Neural cell (in vitro differentiated cells): ENCODE results near the gene NECTIN1. TPM values are rescaled to one million over a fixed set of nuclear protein-coding genes. Genes with fewer than 3 reads are reported as not detected.

ENCODE experiments used
- H2AFZ ChIP-seq: fragments of 200-600, 300-800 bp; sonication (generic), shearing (Covaris generic); 2 replicates; pipeline ENCODE4 v1.6.0; 2014; ENCODE audit warnings: low read depth, mild to moderate bottlenecking, antibody characterized with exemption, low read length, moderate library complexity
- H3F3A ChIP-seq: fragments of 200-600 bp; shearing (Covaris generic); 2 replicates; pipeline ENCODE4 v1.6.1; 2016; ENCODE audit warnings: mild to moderate bottlenecking, moderate library complexity, mixed read lengths, antibody characterized with exemption, low read length; ENCODE audit not compliant: insufficient read depth, poor library complexity, severe bottlenecking
- H3K27ac ChIP-seq: fragments of 200-600, 300-800 bp; sonication (generic), shearing (Covaris generic); 2 replicates; pipeline ENCODE4 v1.5.1; 2014; ENCODE audit warnings: mild to moderate bottlenecking, low read length, moderate library complexity
- H3K27me3 ChIP-seq: fragments of 300-800, 200-600 bp; sonication (generic), shearing (Covaris generic); 2 replicates; pipeline ENCODE4 v1.6.0; 2014; ENCODE audit warnings: mild to moderate bottlenecking, low read depth, low read length, moderate library complexity; ENCODE audit not compliant: insufficient read depth
- H3K36me3 ChIP-seq: fragments of 300-800, 200-600 bp; sonication (generic), shearing (Covaris generic); 2 replicates; pipeline ENCODE4 v1.5.1; 2014; ENCODE audit warnings: mild to moderate bottlenecking, antibody characterized with exemption, low read length, moderate library complexity; ENCODE audit not compliant: insufficient read depth
- H3K4me2 ChIP-seq: fragments of 300-800, 200-600 bp; sonication (generic), shearing (Covaris generic); 2 replicates; pipeline ENCODE4 v1.6.0; 2014; ENCODE audit warnings: mild to moderate bottlenecking, low read length
- H3K4me3 ChIP-seq: fragments of 300-800, 200-600 bp; sonication (generic), shearing (Covaris generic); 2 replicates; pipeline ENCODE4 v1.5.1; 2014; ENCODE audit warnings: mild to moderate bottlenecking, low read length, moderate library complexity
- H3K79me2 ChIP-seq: fragments of 200-600 bp; shearing (Covaris generic); replicated peaks from 2 replicates; pipeline ENCODE4 v1.6.0; 2014; ENCODE audit warnings: mild to moderate bottlenecking, low read length, moderate library complexity; ENCODE audit not compliant: insufficient read depth
- H3K9ac ChIP-seq: fragments of 300-800, 200-600 bp; sonication (generic), shearing (Covaris generic); 2 replicates; pipeline ENCODE4 v1.6.1; 2016; ENCODE audit warnings: mild to moderate bottlenecking, low read length, mixed read lengths
- H3K9me2 ChIP-seq: fragments of 200-600 bp; shearing (Covaris generic); 2 replicates; pipeline ENCODE4 v1.6.1; 2016; ENCODE audit warnings: mild to moderate bottlenecking, low read length, mixed read lengths; ENCODE audit not compliant: insufficient read depth
- H3K9me3 ChIP-seq: fragments of 200-600, 300-800 bp; sonication (generic), shearing (Covaris generic); 2 replicates; pipeline ENCODE4 v1.6.1; 2016; ENCODE audit warnings: mild to moderate bottlenecking, mixed run types, low read length, moderate library complexity, mixed read lengths
- H4K20me1 ChIP-seq: fragments of 200-600 bp; shearing (Covaris generic); 2 replicates; pipeline ENCODE4 v1.6.1; 2016; ENCODE audit warnings: mild to moderate bottlenecking, mixed run types; ENCODE audit not compliant: insufficient read depth
- CTCF ChIP-seq: fragments of 450-650 bp; IDR thresholded peaks from 2 replicates; pipeline ENCODE4 v1.5.1; 2014; ENCODE audit warnings: antibody characterized with exemption, mild to moderate bottlenecking, moderate library complexity; ENCODE audit not compliant: poor library complexity, severe bottlenecking
- EP300 ChIP-seq: fragments of 450-650 bp; conservative IDR thresholded peaks from 2 replicates; pipeline ENCODE4 v1.6.1; 2014; ENCODE audit warnings: antibody characterized with exemption, mild to moderate bottlenecking, moderate library complexity; ENCODE audit not compliant: poor library complexity, severe bottlenecking
- EZH2 ChIP-seq: fragments of 200-600, 300-800 bp; shearing (Covaris generic), sonication (generic); IDR thresholded peaks from 2 replicates; pipeline ENCODE4 v1.6.1; 2014; ENCODE audit warnings: antibody characterized with exemption, low read length, borderline replicate concordance, mild to moderate bottlenecking; ENCODE audit not compliant: insufficient read depth, poor library complexity, severe bottlenecking
- MXI1 ChIP-seq: fragments of 450-650 bp; conservative IDR thresholded peaks from 2 replicates; pipeline ENCODE4 v1.6.1; 2014; ENCODE audit warnings: antibody characterized with exemption, mild to moderate bottlenecking; ENCODE audit not compliant: poor library complexity, severe bottlenecking
- POLR2AphosphoS5 ChIP-seq: IDR thresholded peaks from 2 replicates; pipeline ENCODE4 v1.6.1; 2012
- RAD21 ChIP-seq: fragments of 450-650 bp; conservative IDR thresholded peaks from 2 replicates; pipeline ENCODE4 v1.6.1; 2014; ENCODE audit warnings: antibody characterized with exemption, mild to moderate bottlenecking, moderate library complexity
- REST ChIP-seq: IDR thresholded peaks from 2 replicates; pipeline ENCODE4 v1.6.1; 2012; ENCODE audit warnings: borderline replicate concordance
- SMC3 ChIP-seq: fragments of 450-650 bp; conservative IDR thresholded peaks from 2 replicates; pipeline ENCODE4 v1.6.1; 2014; ENCODE audit warnings: antibody characterized with exemption, mild to moderate bottlenecking, moderate library complexity; ENCODE audit not compliant: poor library complexity
- TAF1 ChIP-seq: IDR thresholded peaks from 2 replicates; pipeline ENCODE4 v1.6.1; 2012; ENCODE audit warnings: low read depth
- polyA plus RNA-seq: library from polyadenylated mRNA; depleted of rRNA; stranded (reverse); fragments of >200 nt; gene quantifications from 2 replicates; pipeline ENCODE4 v1.2.3, GENCODE V29; 2014

Gene NECTIN1
- polyA plus RNA-seq, 1 donor from 2014 or later, result 5.6 TPM

GRCh38 chr11:119686177-119686882 lies 42.7 kb downstream of the NECTIN1 start:
- H4K20me1 ChIP-seq, result no peaks in the 10 kb centered on the region
- H3K9me3 ChIP-seq, result no peaks in the 10 kb centered on the region
- no peaks in the 10 kb centered on the region for H3K36me3 ChIP-seq
- no peak for TF ChIP-seq TAF1
- no peak for TF ChIP-seq EP300
- TF ChIP-seq SMC3, result no peak
- no peak for TF ChIP-seq MXI1
- no peak for TF ChIP-seq REST
- no peak for TF ChIP-seq POLR2AphosphoS5
- TF ChIP-seq RAD21, result no peak
- no peak for TF ChIP-seq EZH2
- TF ChIP-seq CTCF, result no peak
- H3K9me2 ChIP-seq, result no peaks in the 10 kb centered on the region
- H3K9ac ChIP-seq, result no peak overlapping the region
- H3K4me3 ChIP-seq, result no peak overlapping the region
- H3K27ac ChIP-seq, result no peak overlapping the region
- no peaks in the 10 kb centered on the region for H3K79me2 ChIP-seq
- no peaks in the 10 kb centered on the region for H3F3A ChIP-seq
- H3K27me3 ChIP-seq, result no peaks in the 10 kb centered on the region
- no peak overlapping the region for H3K4me2 ChIP-seq
- no peak overlapping the region for H2AFZ ChIP-seq

- no peaks in the 10 kb centered on the region for H3K79me2 ChIP-seq
- H3K4me2 ChIP-seq, result no peak overlapping the region
- no peaks in the 10 kb centered on the region for H3K36me3 ChIP-seq
- H2AFZ ChIP-seq, result no peak overlapping the region
- TF ChIP-seq REST (no peak), EZH2 (no peak), CTCF (no peak), EP300 (no peak), TAF1 (no peak), POLR2AphosphoS5 (no peak), RAD21 (no peak), MXI1 (no peak), SMC3 (no peak)
- H4K20me1 ChIP-seq, result no peaks in the 10 kb centered on the region
- no peaks in the 10 kb centered on the region for H3K27me3 ChIP-seq
- no peaks in the 10 kb centered on the region for H3K9me2 ChIP-seq
- no peak overlapping the region for H3K27ac ChIP-seq
- H3K9me3 ChIP-seq, result no peaks in the 10 kb centered on the region
- H3K4me3 ChIP-seq, result no peak overlapping the region
- no peaks in the 10 kb centered on the region for H3F3A ChIP-seq
- H3K9ac ChIP-seq, result no peak overlapping the region
These were observed 43.8 kb downstream of the NECTIN1 start for GRCh38 chr11:119685111-119685746.
